Tibial nerve (tissue), 3 donors: ENCODE results near the gene SIRT7.

ENCODE experiments used
- CTCF ChIP-seq, 5 experiments: fragments of 200-600 bp in 3 of 5; fragments of 450-650 bp in 2 of 5; sonication (generic) in 3 of 5; IDR thresholded peaks; one replicate each; pipeline ENCODE4 v1.5.1; 2016 to 2019; ENCODE audit warnings: antibody characterized with exemption in 5 of 5, mild to moderate bottlenecking in 3 of 5, moderate library complexity in 2 of 5
- POLR2A ChIP-seq, 2 donors: fragments of 450-650 bp; IDR thresholded peaks; one replicate each; pipeline ENCODE4 v1.6.1; 2017; ENCODE audit warnings: antibody characterized with exemption in 2 of 2, mild to moderate bottlenecking in 2 of 2, moderate library complexity in 2 of 2

GRCh38 chr17:81967244-81967532, 49.2 kb upstream of the SIRT7 start:
- TF ChIP-seq CTCF (IDR thresholded peaks at IDR 0.05) = no peak
- TF ChIP-seq POLR2A (IDR thresholded peaks at IDR 0.05) = no peak
